Esophagus muscularis mucosa (tissue), 3 donors: ENCODE measurements around the gene ABHD16A.
A peak's percentile ranks its signal among the peaks of the same experiment; 100 is the strongest.

ENCODE experiments used
- CTCF ChIP-seq, 3 experiments: fragments of 200-600 bp in 2 of 3; fragments of 450-650 bp in 1 of 3; sonication (generic) in 2 of 3; IDR thresholded peaks; one replicate each; pipeline ENCODE4 v1.5.1; 2017 to 2019; ENCODE audit warnings: antibody characterized with exemption in 3 of 3, mild to moderate bottlenecking in 2 of 3, moderate library complexity in 1 of 3
- POLR2A ChIP-seq: fragments of 450-650 bp; IDR thresholded peaks from one replicate; pipeline ENCODE4 v1.6.1; 2017; ENCODE audit warnings: antibody characterized with exemption, moderate library complexity, mild to moderate bottlenecking, low read depth
- POLR2AphosphoS5 ChIP-seq, 2 donors: sonication (generic); formaldehyde crosslinking; IDR thresholded peaks; one replicate each; pipeline ENCODE4 v1.6.1; 2017; ENCODE audit warnings: antibody characterized with exemption in 2 of 2

GRCh38 chr6:31663961-31664789 is 38.9 kb downstream of the ABHD16A start:
- TF ChIP-seq CTCF (IDR thresholded peaks at IDR 0.05) (no peak), POLR2AphosphoS5 (IDR thresholded peaks at IDR 0.05) (peak; percentile 48 to 54), POLR2A (no peak)
